Cerebellar cortex (tissue), 1 donor: ENCODE measurements around the gene PTP4A2.

Source experiments
- DNase-seq: peaks from one replicate; pipeline ENCODE4 v3.0.0-alpha.2; 2015; ENCODE audit warnings: low spot score

PTP4A2 gene

DNA sequence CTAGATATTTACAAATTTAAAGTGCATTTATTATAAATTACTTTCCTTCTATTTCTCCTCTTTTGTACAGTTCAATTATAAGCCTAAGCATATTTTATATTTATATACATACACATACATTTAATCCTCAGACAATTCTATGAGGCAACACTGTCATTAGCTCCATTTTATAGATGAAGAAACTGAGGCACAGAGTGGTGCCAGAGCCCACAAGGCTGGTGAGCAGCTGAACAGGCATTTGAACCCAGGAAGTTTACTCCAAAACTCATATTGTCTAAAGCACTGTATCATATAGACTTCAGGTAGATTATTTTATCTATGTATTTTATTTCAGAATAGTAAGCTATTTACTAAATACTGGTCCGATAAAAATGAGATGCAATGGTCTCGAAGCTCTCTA lies 52.3 kb downstream of the PTP4A2 start:
- no peak for DNase-seq

DNA sequence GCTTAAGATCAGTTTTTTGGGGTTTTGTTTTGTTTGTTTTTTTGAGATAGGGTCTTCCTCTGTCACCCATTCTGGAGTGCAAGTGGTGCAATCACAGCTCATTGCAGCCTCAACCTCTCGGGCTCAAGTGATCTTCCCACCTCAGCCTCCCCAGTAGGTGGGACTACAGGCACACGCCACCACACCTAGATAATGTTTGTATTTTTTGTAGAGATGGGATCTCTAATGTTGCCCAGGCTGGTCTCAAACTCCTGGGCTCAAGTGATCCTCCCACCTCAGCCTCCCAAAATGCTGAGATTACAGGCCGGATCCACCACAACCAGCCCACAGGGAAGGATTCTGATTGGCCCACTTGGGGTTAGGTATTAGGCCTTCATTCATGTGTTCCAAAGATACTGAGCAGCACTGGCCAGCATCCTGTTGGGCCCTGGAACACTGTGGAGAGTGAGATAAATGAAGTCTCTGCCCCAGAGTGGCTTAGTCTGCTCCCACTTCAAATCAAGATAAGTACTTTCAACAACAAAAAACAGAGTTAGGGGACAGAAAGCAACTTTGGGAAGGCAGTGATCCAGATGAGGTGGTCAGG lies 54.7 kb downstream of the PTP4A2 start:
- DNase-seq: no peak

GRCh38 chr1:31881688-31882000 lies 56.5 kb downstream of the PTP4A2 start:
- DNase-seq: no peak

DNA sequence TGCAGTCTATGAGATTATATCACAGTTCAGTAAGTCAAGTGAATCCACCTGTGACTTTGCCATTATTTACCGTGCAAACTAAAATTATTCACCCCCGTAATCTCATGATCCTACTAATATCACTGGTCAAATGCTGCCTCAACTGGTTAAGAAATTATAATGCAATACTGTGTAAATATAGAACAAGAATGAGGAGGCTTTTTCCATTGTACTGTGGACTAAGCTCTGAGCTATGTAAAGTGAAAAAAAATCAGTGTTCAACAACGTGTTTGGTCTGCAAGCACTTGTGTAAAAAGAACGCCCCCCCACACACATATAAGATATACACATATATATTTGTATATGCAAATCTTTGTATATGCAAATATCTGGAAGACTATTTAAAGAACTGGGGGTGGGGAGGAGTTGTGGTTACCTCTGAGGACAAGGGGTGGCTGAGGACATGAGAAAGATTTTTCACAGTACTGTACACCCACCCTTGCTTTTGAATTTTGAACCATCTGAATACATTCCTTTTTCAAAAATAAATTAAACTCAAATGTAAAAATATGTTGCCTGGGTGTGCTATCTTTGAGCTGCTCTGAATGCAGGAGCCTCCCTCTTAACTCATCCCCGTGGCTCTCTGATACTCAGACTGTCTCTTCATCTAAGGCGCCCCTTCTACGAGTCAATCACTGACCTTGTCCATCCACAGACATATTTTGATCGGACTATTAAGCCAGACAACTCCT lies 57.0 kb downstream of the PTP4A2 start:
- DNase-seq: no peak

DNA sequence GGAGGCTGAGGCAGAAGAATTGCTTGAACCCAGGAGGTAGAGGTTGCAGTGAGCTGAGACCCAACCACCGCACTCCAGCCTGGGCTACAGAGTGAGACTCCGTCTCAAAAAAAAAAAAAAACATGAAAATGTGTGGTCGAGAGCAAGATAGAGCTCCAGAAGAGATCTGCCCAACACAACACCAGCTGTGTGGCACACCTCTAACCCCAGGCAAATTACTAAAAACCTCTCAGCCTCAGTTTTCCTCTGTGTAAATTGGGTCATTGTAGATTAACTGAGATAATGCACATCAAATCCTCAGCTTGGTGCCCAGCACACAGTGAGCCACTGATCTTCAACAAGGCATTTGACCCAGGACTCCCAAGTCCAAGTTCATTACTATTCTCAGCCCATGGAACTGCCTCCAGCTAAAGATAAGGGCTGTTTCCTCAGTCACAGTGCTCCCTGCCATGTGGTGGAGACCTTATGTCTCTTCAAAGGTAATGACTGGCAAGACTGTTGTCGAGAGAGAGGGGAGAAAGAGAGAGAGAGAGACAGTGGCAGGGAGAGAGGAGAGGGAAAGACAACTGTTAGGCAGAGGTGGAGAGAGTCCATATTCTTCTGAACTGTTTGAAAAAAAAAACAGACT lies 58.1 kb downstream of the PTP4A2 start:
- DNase-seq: no peak

- DNase-seq: no peak
Measured at GRCh38 chr1:31878058-31878457, 60.1 kb downstream of the PTP4A2 start.

- no peak for DNase-seq
Measured at GRCh38 chr1:31877544-31877943, 60.6 kb downstream of the PTP4A2 start.

DNA sequence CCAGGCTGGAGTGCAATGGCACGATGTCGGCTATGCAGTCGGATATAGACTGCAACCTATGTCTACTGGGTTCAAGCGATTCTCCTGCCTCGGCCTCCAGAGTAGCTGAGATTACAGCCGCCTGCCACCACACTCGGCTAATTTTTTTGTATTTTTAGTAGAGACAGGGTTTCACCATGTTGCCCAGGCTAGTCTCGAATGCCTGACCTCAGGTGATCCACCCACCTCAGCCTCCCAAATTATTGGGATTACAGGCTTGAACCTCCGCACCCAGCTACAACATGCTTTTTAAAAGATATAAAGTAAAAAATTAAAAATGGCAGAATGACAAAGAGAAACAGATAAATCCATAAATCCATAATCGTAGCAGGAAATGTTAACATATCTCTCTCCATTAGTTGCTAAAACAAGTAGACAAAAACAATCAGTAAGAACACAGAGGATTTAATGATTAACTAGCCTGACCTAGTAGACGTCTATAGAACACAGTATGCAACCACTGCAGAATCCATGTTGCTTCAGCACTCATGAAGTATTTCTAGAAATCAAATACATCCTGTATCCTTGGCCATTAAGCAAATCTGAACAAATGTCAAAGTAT lies 62.4 kb downstream of the PTP4A2 start:
- DNase-seq: no peak

DNA sequence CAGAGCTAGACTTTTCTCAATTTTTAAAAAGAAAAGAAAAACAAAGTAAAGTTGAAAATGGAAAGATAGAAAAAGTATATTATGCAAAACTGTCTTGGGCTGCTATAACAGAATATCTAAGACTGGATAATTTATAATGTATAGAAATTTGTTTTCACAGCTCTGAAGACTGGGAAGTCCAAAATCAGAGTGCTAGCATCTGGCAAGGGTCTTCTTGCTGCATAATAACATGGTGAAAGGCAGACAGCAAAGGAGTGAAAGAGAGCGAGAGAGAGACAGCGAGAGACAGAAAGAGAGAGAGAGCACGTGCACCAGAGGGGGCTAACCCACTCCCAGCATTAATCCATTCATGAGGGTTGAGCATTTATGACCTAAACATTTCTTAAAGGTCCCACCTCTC lies 63.2 kb downstream of the PTP4A2 start:
- DNase-seq: no peak

- DNase-seq: no peak
Measured at GRCh38 chr1:31872658-31873636, 65.2 kb downstream of the PTP4A2 start.

- DNase-seq: no peak
Measured at GRCh38 chr1:31871703-31872102, 66.5 kb downstream of the PTP4A2 start.

- DNase-seq: no peak
Measured at GRCh38 chr1:31870086-31870736, 68.0 kb downstream of the PTP4A2 start.

DNA sequence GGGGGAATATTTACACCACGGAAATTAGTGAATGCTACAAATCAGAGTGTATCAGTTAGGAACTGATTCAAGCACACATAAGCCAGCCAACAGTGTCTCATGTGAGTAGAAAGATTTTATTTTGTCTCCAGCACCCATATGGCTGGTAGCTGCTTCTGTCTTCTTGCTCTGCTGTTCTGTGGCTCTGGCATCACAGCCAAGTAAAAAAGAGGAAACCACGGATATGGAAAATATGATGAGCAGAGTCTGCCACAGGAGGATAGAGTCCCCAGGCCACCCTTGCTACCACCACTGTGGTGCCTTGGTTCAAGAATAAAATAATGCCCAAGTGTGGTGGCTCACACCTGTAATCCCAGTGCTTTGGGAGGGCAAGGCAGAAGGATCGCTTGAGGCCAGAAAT lies 68.7 kb downstream of the PTP4A2 start:
- DNase-seq: no peak

DNA sequence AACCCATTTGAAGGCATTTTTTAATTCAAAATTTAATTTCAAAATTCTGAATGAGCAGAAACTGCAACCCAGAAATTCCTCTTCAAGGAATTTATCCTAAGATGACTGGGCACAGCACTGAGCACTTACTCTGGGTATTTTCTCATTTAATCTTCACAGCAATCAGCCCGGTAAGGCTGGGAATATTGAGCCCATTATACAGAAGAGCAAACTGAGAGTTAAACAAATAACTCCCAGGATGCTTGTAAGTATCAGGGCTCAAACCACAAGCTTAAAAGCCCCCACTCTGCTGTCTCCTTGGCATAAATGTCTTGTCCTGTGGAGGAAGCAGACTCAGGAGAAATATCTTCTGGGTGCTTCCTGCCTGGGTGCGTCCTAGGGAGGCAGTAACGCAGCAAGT lies 69.3 kb downstream of the PTP4A2 start:
- DNase-seq: no peak

- DNase-seq: no peak
Measured at GRCh38 chr1:31867546-31867945, 70.6 kb downstream of the PTP4A2 start.

- no peak for DNase-seq
Measured at GRCh38 chr1:31866450-31867032, 71.6 kb downstream of the PTP4A2 start.

GRCh38 chr1:31865728-31866449 lies 72.3 kb downstream of the PTP4A2 start:
- DNase-seq: no peak

GRCh38 chr1:31862071-31862470 lies 76.1 kb downstream of the PTP4A2 start:
- DNase-seq: no peak

DNA sequence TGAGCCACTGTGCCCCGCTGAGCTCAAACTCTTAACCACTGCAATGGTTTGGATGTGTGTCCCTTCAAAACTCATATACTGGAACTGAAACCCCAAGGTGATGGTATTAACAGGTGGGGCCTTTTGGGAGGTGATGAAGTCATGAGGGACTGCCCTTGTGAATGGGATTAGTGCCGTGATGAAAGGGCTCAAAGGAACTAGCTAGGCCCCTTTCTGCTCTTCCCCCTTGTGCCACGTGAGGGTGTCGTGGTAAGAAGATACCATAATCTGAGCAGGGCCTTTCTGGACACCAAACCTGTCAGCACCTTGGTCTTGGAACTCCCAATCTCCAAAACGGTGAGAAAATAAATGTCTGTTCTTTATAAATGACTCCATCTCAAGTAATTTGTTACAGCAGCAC lies 76.8 kb downstream of the PTP4A2 start:
- DNase-seq: no peak

- no peak for DNase-seq
Measured at GRCh38 chr1:31860581-31860980, 77.6 kb downstream of the PTP4A2 start.

DNA sequence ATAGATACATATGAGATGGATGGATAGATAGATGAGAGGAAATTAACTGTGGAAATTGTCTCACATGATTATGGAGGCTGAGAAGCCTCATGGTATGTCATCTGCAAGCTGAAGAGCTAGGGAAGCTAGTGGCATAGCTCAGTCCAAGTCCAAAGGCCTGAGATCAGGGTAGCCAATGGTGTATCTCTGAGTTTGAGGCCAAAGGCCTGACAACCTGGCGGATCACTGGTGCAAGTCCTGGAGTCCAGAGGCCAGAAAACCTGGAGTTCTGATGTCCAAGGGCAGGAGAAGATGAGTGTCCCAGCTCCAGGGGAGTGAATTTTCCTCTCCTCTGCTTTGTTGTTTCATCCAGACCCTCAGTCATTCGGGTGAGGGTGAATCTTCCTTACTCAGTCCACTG lies 78.4 kb downstream of the PTP4A2 start:
- no peak for DNase-seq
